ENCODE data around the gene VGLL4. TPM values are rescaled to one million over a fixed set of nuclear protein-coding genes. Genes with fewer than 3 reads are reported as not detected.
A peak's percentile ranks its signal among the peaks of the same experiment; 100 is the strongest.
"Not testable (repeated sequence)": the region's sequence is repeated elsewhere in the genome, so short reads cannot be mapped to it uniquely, and the experiment has no call there.

VGLL4 gene
- total RNA-seq, 1 experiment from 2014 or later = 65.8 TPM

DNA sequence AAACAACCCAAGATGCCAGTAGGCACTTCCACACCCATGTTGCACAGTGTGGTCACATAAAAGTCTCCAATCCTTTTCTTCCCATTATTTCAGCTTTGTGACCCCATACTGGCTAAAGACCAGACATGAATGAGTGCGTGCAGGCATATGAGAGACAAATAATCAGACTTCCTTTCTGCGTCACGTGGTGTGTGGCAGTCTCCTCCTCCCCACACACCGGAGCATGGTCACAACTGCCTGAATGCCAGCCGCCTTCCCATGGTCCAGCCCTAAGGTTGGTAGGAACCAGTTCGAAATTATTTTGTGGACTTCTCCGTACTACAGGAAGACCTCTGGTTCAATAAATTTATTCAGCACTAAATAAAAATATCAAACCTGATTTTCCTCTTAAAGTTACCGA lies 65.5 kb downstream of the VGLL4 start:
- no peak for DNase-seq (ENCODE audit: low read depth)

GRCh38 chr3:11576453-11576852 lies 67.3 kb downstream of the VGLL4 start:
- in situ Hi-C loops (cut with HindIII; ENCODE audit: low pct_unique_long_range_greater_than_20kb, low sequenced_read_pairs) = no loop called here

More for the DNA sequence above, 65.5 kb downstream of the VGLL4 start:
- in situ Hi-C loops (cut with HindIII; ENCODE audit: low pct_unique_long_range_greater_than_20kb, low sequenced_read_pairs) = no loop called here

DNA sequence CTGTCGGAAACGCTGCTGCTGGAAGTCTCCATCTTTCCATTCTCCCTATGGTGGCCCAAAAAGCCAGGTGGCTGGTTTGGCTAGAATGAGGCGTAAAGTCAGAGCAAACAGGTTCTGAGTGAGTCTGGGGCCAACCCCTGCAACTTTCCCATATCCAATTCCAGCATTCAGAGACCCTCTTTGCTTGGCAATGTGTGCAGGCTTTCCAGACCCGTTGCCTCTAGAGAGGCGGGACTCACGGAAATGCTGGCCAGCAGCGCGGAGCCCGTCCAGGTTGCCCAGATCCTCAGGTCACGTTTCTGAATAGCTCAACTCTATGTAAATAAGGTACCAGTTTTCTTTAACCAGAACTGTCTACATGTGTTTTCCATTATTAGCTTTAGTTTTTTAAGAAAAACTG lies 68.0 kb downstream of the VGLL4 start:
- DNase-seq (ENCODE audit: low read depth) = no peak
- in situ Hi-C loops (cut with HindIII; ENCODE audit: low pct_unique_long_range_greater_than_20kb, low sequenced_read_pairs) = no loop called here

More at GRCh38 chr3:11576453-11576852, 67.3 kb downstream of the VGLL4 start:
- DNase-seq (ENCODE audit: low read depth) = no peak

DNA sequence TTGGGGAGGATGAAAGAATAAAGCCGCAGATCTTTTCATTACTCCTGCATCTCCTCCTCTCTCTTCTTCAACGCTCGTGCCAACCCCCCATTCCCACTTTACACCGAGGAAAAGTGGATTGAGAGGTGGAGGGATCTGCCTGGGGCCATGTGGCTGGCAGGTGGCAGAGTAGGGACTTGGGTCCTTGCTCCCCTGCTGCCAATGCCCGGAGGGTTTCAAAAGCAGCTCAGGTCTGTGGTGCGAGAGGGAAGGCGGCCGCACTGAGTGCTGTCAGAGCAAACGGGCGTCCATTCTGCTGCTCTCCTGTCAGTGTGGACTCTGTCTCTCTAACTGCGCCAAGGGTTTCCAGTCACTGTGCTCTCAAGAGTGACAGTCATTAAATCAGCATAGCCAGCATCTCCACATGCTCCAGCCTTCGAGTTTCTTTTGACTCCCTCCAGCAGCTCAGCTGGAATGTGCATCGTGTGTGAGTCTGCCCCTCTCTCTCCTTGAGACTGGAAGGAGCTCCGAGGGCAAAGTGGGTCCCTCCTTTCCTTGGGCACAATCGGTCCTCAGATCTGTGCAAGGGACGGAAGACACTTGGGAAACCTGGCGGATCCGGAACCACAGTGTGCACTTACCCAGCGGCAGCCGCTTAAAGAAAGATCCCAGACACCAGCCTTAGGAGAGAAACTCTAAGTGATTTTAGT lies 68.6 kb downstream of the VGLL4 start:
- no peak for DNase-seq (ENCODE audit: low read depth)
- in situ Hi-C loops (cut with HindIII; ENCODE audit: low pct_unique_long_range_greater_than_20kb, low sequenced_read_pairs) = no loop called here

- in situ Hi-C loops (cut with HindIII; ENCODE audit: low pct_unique_long_range_greater_than_20kb, low sequenced_read_pairs); DNase-seq (ENCODE audit: low read depth): not testable (repeated sequence)
Observed at GRCh38 chr3:11572660-11573059, 71.1 kb downstream of the VGLL4 start.

DNA sequence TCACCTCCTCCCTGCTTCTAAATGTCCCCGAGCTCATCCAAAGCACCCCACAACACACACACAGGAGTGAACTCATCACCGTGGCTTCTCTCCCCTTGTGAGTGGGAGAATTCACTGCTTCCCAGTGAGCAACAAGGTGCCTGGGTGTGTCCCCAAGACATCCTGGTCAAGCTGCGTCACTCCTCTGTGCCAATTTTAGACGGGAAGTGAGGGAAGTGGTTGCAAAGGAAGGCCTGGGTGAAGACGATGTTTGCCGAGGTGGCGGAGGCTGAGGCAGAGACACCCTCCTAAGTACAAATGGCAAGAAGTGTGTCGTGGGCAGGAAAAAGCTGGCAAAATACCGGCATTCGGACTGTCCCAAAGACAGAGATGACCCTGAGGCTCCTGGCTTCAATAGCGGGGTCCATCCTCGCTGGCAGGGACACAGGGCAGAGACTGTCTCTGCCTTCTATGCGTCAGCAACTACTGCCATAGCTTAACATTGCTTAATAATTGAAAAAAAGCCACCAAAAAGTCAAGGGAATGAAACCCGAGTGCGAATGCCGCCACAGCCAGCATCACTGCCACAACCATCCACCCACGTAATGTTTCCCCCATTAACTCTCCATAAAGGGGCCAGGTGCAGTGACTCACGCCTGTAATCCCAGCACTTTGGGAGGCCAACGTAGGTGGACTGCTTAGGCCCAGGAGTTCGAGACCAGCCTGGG lies 72.8 kb downstream of the VGLL4 start:
- in situ Hi-C loops (cut with HindIII; ENCODE audit: low pct_unique_long_range_greater_than_20kb, low sequenced_read_pairs) = no loop called here
- DNase-seq (ENCODE audit: low read depth) = no peak

GRCh38 chr3:11570251-11570650 lies 73.5 kb downstream of the VGLL4 start:
- in situ Hi-C loops (cut with HindIII; ENCODE audit: low pct_unique_long_range_greater_than_20kb, low sequenced_read_pairs) = no loop called here
- no peak for DNase-seq (ENCODE audit: low read depth)

DNA sequence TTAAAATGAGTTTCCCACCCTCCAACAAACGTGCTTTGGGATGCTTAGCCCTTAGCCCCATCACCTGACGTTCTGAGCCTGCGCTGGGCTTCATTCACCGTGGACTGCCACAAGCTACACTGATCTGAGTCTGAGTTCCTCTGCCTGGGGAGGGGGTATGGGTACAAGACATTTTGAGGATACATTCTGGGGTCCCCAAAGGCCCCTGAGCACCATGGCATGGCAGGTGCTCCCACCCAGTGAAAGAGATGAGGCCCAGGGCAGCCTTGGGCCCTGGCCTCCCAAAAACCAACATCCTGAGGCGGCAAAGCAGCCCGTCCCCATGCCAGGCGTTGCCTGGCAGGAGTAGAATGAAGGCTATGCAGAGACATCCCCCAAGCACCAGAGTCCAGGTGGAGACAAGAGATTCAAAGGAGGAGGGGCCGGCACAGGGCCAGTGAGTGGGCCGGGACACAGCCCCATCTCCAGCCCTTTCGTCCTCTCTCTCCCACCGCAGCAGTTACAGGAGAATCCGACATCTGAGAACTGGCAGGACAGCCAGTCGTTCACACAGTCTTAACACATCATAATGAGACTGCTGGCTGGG lies 74.5 kb downstream of the VGLL4 start:
- DNase-seq (ENCODE audit: low read depth) = no peak
- in situ Hi-C loops (cut with HindIII; ENCODE audit: low pct_unique_long_range_greater_than_20kb, low sequenced_read_pairs) = no loop called here

GRCh38 chr3:11568503-11569155 lies 75.1 kb downstream of the VGLL4 start:
- in situ Hi-C loops (cut with HindIII; ENCODE audit: low pct_unique_long_range_greater_than_20kb, low sequenced_read_pairs) = no loop called here
- peak; percentile 74 for DNase-seq (ENCODE audit: low read depth)

DNA sequence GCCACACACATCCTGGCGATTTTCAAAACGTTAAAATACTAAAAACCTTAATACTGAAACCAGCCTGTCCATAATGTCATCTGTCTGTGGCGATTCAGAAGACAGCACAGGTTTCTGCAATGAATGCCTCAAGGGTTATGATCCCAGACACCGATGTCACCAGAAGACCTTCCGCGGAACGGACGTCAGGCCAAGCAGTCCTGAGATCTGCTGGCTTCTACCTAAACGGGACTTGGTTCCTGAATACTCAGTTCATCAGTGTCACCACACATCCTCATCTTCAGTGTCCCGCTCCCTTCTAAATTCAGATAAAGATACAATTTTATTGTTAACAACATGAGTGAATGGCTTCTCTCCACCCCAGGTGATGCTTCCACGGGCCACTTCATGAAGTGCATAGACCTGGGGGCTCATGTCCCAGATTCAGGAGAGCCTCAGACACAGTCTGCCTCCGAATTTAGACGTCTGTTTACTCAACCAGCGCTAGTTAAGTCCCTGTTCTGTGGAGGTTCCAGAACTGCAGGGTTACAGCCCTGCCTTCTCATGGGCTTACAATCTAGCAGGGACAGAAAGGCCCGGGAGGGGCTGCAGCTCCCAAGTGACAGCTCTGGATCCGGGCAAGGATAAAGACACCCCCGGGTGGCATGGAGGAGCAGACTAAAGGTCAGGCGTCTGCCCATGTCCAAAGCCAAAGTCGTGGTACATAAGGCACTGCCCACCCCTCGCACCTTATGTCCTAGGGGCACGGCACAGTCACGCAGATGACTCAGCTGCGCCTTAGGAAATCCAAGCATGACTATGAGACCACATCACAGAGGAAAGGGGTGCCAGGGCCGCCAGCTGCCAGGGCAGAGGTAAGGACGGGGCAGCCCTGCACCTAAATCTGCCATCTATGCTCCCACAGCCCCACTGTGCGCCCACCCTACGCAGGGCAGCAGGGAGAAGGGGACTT lies 75.9 kb downstream of the VGLL4 start:
- DNase-seq (ENCODE audit: low read depth) = peak; percentile 70
- in situ Hi-C loops (cut with HindIII; ENCODE audit: low pct_unique_long_range_greater_than_20kb, low sequenced_read_pairs) = no loop called here

DNA sequence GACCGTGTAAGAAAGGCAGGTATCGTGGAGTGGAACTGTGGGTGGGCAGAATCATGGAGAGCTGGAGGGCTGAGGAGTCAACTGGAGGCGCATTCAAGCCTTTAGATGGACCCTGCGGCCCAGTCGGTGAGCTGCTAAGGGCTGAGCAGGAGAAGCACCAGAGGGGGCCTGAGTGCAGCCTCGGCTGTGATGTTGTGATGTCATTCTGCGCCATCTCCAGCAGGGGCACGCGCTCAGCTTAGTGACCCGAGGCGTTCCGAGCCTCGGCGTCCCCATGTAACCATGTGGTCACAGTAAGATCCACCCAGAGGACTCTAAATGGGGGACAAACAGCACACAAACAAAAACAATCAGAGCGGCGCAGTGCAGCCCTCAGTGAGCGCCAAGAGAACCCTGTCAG lies 76.8 kb downstream of the VGLL4 start:
- in situ Hi-C loops (cut with HindIII; ENCODE audit: low pct_unique_long_range_greater_than_20kb, low sequenced_read_pairs) = no loop called here
- DNase-seq (ENCODE audit: low read depth) = no peak

DNA sequence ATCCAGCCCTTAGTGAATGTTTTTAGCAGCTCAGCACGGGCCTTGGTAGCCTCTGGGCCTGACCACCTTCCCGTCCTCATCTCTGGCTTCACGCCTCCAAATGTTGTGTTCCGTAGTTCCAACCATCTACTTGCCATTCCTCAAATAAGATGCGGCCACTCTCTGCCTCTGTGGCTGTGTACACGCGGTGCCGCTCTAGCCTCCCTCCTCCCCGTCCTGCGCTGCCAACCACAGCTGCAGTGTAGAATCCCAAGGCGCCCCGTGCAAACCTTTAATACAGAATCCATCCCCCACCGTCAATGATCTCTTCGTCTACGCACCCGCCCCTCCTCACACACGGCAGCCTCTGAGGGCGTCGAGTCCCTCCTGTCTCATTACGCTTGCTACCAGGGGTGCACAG lies 77.2 kb downstream of the VGLL4 start:
- in situ Hi-C loops (cut with HindIII; ENCODE audit: low pct_unique_long_range_greater_than_20kb, low sequenced_read_pairs) = no loop called here
- no peak for DNase-seq (ENCODE audit: low read depth)

DNA sequence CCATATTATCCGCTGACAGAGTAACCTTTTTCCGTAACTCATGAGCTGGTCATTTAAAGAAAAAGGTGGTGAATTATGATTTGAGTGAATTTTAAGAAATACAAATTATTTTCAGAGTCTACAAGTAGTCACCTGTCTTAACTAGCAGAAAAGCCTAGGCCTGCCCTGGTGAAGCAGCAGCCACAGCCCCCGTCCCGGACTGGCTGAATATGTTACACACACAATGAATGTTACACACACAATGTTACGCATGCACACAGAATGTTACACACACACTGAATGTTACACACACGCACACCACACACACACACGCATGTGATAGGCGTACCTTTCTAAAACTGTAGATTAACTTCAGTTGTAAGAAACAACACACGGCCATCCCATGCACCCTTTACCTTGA lies 77.8 kb downstream of the VGLL4 start:
- no peak for DNase-seq (ENCODE audit: low read depth)
- in situ Hi-C loops (cut with HindIII; ENCODE audit: low pct_unique_long_range_greater_than_20kb, low sequenced_read_pairs) = no loop called here

- DNase-seq (ENCODE audit: low read depth) = no peak
- in situ Hi-C loops (cut with HindIII; ENCODE audit: low pct_unique_long_range_greater_than_20kb, low sequenced_read_pairs) = no loop called here
Observed at GRCh38 chr3:11565492-11565891, 78.2 kb downstream of the VGLL4 start.

GRCh38 chr3:11565072-11565471 lies 78.6 kb downstream of the VGLL4 start:
- in situ Hi-C loops (cut with HindIII; ENCODE audit: low pct_unique_long_range_greater_than_20kb, low sequenced_read_pairs) = no loop called here
- no peak for DNase-seq (ENCODE audit: low read depth)

DNA sequence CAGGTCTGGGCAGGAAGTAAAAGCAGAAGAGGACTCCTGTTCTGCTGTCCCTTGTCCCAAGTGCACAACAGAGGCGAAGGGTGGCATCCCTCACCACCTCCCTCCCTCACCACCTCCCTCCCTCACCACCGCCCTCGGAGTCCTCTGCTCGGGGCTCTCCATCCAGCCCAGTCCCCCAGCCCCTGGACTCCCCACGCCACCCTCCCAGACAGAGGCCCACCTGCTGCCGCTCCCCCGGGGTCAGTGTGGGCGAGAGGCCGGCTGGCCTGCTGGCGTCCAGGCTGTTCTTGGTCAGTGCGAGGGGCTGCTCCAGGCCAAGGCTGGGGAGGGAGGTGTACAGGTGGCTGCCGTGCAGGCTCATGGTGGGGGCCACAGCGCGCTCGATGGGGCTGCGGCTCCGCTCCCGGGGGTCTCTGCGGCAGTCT lies 79.1 kb downstream of the VGLL4 start:
- in situ Hi-C loops (cut with HindIII; ENCODE audit: low pct_unique_long_range_greater_than_20kb, low sequenced_read_pairs) = no loop called here
- DNase-seq (ENCODE audit: low read depth) = no peak

DNA sequence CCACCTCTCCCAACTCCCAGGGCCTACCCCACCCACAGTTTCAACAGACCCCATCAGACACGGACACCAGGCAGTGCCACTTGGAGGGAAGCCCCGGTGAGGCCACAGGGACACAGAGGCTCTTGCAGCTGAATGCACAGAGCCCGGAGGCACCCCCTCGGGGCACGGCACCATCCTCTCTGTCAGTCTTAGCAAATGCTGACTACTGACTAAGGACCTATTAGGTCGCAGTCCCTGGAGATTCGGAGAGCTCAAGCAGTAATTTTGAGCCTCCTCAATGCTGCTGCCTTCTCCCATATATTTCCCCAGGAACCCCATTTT lies 79.9 kb downstream of the VGLL4 start:
- in situ Hi-C loops (cut with HindIII; ENCODE audit: low pct_unique_long_range_greater_than_20kb, low sequenced_read_pairs) = no loop called here
- DNase-seq (ENCODE audit: low read depth) = no peak

DNA sequence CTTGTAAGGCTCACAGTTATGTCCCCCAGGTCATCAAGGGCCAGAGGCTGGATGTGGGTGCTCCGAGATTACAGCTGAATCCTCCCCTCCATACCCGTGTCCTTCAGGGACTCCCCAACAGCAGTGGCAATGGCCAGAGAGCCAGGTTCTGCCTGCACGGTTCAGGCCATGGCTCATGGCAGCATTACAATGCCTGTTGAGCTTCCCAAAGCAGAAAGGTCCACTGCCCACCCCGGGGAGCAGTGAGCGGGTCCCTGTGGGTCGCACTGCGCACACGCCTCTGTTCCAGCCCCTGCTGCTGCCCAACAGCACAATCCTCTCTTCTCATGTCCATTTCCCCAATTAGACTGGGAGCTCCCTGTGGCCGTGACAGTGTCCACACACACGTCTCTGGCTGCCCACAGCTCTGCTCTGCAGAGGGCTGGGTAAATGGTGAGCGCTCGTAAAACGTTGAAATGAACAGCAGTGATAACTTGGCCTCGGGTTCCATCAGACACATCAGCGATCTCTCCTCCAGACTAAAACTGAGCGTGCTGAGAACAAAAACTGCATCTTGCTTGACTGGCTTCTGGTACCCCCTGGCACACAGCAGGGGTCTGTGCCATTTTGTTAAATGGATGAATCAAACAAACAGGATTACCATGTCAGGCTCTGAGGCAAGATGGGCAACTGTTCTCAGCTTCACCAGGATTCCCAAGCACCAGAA lies 80.4 kb downstream of the VGLL4 start:
- in situ Hi-C loops (cut with HindIII; ENCODE audit: low pct_unique_long_range_greater_than_20kb, low sequenced_read_pairs) = no loop called here
- no peak for DNase-seq (ENCODE audit: low read depth)
